Suppressor macrophage treated with lipopolysaccharide for 4 hours (primary cell): ENCODE data around the gene LRP8.

Experiments
- DNase-seq: peaks from one replicate; pipeline ENCODE4 v3.0.0-alpha.2; 2020

LRP8 gene

DNA sequence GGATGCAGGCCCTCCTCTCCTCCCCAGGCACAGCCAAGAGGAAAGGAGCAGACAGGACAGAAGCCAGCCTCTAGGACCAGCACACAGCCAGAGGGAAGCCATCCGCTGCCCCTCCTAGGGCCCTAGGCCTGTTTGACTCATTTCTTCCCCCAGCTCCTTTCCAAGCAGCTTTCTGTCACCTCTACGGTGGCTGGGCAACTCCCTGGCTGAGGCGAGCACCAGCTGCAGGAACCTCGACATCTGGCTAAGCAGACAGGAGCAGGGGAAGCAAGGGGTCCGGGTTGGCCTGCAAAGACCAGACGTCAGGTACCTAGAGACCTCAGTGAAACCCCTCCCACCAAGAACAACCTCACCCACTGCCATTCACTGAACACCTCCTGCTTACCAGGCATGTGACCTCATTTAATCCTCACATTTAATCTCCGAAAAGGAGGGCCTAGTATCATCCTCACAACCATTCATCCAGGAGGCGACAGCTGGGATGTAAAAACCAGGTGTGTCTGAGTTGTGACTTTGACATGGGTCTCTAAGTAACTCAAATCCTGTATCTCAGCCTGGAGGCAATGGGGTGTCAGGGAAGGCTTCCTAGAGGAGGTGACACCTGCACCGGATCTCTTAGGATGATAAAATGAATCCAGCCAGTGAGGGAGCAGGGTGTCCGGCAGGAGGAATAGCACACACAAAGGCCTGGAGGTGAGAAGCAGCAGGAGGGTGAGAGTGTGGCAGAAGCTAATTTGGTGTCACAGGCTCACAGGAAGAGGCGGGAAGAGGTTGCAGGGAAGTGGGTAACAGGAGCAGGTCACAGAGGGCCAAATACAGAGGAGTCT lies 5.9 kb downstream of the LRP8 start:
- DNase-seq: no peak

DNA sequence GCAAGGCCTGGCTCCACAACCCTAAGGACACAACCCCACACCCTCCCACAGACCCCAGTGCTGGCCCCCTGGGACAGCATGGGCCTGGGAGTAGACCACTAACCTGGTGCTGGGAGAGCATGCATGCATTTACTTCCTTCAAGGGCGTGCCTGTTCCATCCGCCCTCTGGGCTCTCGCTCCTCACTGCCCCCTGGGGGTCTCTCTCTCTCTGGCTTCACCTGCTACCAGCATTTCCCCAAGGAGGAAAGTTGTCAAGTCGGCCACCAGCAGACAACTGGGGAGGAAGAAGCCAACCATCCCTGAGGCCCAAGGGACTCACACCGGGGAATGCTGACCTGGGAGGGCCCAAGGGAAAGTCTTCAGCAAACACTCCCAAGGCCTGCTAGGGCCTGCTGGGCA lies 6.5 kb downstream of the LRP8 start:
- DNase-seq: no peak

- DNase-seq: no peak
These were observed 7.2 kb downstream of the LRP8 start for GRCh38 chr1:53320646-53321045.

DNA sequence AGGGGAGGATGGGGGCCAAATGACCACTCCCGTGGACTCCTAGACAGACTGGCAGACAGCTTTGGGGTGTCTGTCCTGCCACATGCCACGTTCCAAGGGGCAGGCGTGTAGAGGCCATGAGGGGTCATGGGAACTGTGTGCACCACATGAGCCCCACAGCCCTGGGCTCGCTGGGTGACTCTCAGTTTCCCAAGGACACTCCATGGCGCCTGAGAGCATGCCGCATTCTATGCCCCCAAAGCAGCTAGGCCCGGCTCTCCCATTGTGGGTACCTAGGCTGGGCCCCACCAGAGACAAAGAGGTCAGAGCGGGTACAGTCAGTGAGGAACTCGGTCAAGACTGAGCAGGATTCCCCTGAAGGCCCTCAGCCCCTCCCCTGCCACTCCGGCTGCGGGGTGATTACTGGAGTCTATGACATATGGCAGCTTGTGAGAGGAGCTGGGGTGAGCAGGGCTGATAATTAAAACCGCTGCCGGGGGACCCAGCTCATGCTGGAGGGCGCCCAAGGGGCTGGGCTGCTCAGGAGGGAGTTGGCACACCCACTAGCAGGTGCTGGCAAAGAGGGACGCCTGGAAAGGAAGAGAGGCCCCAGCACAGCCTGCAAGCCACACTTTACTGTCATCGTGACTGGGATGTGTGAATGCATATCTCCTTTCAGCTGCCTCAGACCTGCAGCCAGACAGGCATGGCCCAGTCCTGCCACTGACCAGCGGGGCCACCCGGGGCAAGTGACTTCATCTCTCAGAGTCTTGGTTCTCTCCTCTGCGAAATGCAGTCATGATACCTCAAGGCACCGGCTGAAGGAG lies 8.4 kb downstream of the LRP8 start:
- no peak for DNase-seq

GRCh38 chr1:53317646-53318539 lies 10.0 kb downstream of the LRP8 start:
- DNase-seq: no peak

DNA sequence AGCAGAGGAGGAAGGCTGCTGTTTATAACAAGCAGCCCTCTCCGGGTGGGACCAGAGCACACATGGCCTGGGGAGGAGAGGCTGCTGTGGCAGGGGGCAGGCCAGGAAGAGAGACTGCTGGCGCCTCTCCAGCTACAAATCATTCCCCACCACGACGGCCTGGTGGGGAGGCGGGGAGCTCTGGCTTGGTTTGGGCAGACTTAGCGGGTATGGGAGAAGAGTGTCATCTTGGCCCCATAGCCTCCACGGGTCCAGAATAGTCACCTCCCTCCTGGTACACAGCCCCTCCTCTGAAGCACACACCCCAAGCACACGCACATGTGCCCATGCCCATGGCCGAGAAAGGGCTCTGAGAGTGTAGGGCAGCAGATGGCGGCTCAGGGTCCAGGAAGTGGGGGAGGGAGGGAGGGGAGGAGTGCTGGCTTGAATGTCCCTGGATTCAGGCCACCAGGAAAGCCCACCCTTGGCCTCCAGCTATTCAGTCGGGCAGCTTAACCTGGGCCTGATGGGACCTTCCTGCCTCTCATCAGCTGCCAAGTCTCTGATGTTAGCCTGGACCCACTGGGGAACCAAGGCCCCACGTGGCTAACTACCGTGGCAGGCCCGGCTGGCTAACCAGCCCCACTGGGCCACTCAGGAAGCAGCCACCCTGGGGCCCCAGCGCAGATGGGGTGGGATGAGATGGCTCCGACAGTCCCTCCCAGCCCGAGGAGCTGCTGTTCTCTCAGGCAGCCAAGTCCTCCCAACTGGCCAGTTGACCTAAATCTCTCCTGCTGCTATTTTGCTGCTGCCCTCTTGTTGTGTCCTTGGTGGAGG lies 10.9 kb downstream of the LRP8 start:
- no peak for DNase-seq

DNA sequence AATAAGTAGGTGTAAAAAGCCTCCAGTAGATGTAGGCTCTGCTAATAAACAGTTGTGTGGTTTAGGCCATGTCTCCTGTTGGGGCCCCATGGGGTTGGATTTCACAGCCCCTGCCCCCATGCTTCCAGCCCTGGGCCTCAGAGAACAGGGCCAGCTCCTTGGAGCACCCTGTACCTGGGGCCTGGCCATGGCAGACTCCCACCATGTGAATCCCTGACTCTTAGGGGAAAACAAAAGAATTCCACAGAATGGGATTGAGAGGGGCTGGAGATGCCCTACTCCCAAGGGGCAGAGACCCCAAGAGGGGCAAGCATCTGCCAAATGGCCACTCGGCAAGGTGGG lies 11.5 kb downstream of the LRP8 start:
- DNase-seq: no peak

GRCh38 chr1:53315456-53316423 lies 12.1 kb downstream of the LRP8 start:
- DNase-seq: no peak

GRCh38 chr1:53315046-53315445 lies 12.8 kb downstream of the LRP8 start:
- no peak for DNase-seq

- no peak for DNase-seq
These were observed 13.3 kb downstream of the LRP8 start for GRCh38 chr1:53314606-53315005.

DNA sequence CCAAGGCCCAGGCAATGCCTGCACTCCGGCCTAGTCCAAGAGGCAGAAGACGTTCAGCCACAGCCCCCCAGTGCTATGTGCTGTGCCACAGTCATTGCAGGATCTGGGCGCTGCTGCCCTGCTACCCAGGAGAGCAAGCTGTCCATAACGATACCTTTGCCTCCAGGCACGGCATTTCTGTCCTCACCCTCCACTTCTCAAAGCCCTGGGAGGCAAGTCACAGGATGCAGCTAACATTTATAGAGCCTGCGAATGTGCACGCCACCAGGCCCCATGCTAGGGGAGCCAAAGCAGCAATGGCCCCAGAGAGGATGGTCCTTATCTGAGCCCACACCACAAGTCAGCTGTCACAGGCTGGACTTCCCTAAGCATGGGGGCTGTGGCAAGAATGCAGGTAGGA lies 13.8 kb downstream of the LRP8 start:
- DNase-seq: no peak

GRCh38 chr1:53313556-53313955 lies 14.3 kb downstream of the LRP8 start:
- DNase-seq: no peak

GRCh38 chr1:53311702-53312305 lies 16.1 kb downstream of the LRP8 start:
- DNase-seq: no peak

DNA sequence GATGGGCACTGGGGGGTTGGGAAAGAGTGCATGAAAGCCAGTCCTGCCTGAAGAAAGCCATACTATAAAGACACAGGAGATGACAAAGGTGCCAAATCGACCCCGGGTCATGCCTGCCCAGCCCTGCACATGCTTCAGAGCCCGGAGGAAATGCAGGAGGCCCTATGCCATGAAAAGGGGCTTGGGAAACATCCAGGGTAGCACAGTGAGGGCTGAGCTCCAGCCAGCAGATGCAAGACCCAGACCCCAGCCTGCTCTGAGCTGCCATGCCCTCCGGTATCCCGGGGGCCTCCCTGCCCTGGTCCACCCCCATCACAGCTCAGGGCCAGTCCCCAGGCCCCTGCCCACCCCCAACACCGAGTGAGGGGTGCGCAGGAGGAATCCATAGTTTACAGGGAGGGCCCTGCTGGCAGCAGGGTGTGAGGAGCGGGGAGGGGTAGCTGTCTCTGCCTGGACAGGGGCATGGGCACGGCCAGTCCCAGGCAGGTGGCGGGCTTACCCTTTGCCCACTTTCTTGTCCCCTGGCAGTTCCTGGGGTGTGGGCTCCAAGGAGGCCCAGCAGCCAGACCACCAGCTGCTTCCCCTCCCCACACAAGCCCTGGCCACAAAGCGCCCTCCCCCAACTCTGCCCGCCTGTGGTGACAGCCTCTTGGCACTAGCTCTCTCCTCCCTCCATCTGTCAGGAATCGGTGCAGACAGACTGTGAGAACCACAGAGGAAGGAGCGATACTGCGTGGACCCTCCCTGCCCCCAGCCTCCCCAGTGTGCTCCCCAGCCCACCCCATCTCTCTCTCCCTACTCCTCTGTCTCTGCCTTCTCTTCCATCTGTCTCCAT lies 16.8 kb downstream of the LRP8 start:
- no peak for DNase-seq

- DNase-seq: no peak
These were observed 18.1 kb downstream of the LRP8 start for GRCh38 chr1:53309802-53310201.

DNA sequence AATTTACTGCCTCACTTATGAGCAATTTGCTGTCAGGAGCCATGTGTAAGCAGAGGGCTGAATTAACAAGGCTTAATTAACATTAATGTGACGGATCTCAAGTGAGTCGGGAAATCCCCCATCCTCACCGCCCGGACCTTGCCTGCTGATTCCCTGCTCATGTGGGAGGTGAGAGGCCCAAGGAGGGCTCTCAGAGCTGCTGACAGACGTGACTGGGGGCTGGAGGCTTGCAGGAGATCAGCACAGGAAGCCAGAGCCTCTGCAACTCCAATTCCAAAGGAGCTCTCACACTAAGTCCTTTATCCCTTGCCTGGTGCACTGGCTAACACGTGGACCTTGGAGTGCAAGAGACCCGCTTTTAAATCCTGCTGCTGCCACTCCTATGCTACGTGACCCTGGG lies 19.4 kb downstream of the LRP8 start:
- no peak for DNase-seq

GRCh38 chr1:53307037-53307436 lies 20.8 kb downstream of the LRP8 start:
- no peak for DNase-seq

GRCh38 chr1:53306168-53306567 lies 21.7 kb downstream of the LRP8 start:
- no peak for DNase-seq

- DNase-seq: no peak
These were observed 22.2 kb downstream of the LRP8 start for GRCh38 chr1:53305650-53306049.

DNA sequence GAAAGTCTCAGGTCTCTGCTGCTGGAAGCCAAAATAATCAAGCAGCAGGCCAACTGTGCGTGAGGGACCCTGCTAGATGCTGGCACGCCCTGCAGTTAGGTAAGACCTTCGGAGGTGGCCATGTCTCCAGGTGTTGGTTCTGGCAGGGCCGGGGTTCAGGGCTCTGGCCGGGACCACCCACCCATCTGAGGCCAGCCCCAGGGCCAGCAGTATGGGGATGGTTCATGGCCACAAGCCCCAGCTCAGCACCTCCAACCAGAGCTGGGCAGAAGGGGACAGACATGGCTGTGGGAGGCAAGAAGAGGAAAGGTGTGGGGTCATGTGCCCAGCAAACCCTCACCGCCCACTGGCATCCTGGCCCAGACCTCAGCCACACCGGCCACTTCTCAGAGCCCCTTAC lies 23.3 kb downstream of the LRP8 start:
- DNase-seq: no peak
